Osteocyte (in vitro differentiated cells): ENCODE measurements around the gene GSC2. TPM values are rescaled to one million over a fixed set of nuclear protein-coding genes. Genes with fewer than 3 reads are reported as not detected.

Experiments used
- DNase-seq: peaks from one replicate; pipeline ENCODE4 v3.0.0; 2021; ENCODE audit warnings: mixed read lengths; ENCODE audit not compliant: unreplicated experiment; ENCODE audit errors: extremely low spot score
- H3K27ac Mint-ChIP-seq: one replicate; pipeline ENCODE4 v1.8.0; 2021; ENCODE audit warnings: mild to moderate bottlenecking, mixed read lengths; ENCODE audit not compliant: unreplicated experiment
- H3K27me3 Mint-ChIP-seq: one replicate; pipeline ENCODE4 v1.8.0; 2021; ENCODE audit warnings: mixed read lengths; ENCODE audit not compliant: unreplicated experiment
- H3K36me3 Mint-ChIP-seq: one replicate; pipeline ENCODE4 v1.8.0; 2021; ENCODE audit warnings: mixed read lengths; ENCODE audit not compliant: unreplicated experiment
- H3K4me1 Mint-ChIP-seq: one replicate; pipeline ENCODE4 v1.8.0; 2021; ENCODE audit warnings: mixed read lengths; ENCODE audit not compliant: unreplicated experiment
- H3K4me3 Mint-ChIP-seq: one replicate; pipeline ENCODE4 v1.8.0; 2021; ENCODE audit warnings: mild to moderate bottlenecking, moderate library complexity, mixed read lengths; ENCODE audit not compliant: unreplicated experiment
- H3K9me3 Mint-ChIP-seq: one replicate; pipeline ENCODE4 v1.8.0; 2021; ENCODE audit warnings: mixed read lengths; ENCODE audit not compliant: unreplicated experiment
- CTCF ChIP-seq: fragments of 200-600 bp; sonication (generic); IDR thresholded peaks from 2 replicates; pipeline ENCODE4 v1.5.0; 2021; ENCODE audit warnings: antibody characterized with exemption, mild to moderate bottlenecking, moderate library complexity
- total RNA-seq: library from RNA; stranded (reverse); gene quantifications from 2 replicates; pipeline ENCODE4 v1.2.1, GENCODE V29; 2021

The GSC2 gene
- total RNA-seq, 1 donor from 2014 or later, result not detected

DNA sequence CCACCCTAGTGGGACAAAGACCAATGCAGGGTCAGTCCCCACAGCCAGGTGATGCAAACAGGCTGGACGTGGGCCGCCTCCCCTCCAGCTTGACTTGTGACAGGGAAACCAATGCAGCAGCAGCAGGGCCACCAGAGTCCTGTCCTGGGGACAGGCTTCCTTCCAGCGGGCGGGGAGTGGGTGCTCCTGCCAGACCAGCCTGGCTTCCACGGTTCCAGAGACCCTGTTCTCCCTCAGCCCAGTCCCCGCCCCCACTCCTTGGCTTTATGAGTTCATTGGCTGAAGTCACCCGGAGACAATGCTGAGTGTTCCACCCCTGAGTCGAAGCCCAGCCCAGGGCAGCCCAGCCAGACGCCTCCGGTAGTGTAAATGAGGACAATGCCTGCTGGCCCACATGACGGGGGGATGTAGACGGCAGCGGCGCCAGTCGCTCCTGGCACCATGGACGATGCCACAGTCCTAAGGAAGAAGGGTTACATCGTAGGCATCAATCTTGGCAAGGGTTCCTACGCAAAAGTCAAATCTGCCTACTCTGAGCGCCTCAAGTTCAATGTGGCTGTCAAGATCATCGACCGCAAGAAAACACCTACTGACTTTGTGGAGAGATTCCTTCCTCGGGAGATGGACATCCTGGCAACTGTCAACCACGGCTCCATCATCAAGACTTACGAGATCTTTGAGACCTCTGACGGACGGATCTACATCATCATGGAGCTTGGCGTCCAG lies 19.0 kb downstream of the GSC2 start, which contains the start of gene TSSK2:
Gene TSSK2 (plus strand): TSS at position 350 of the 726 bp plus-strand sequence. CDS start 92 bp downstream, at position 442.
- Mint-ChIP-seq H3K36me3 (peaks cover 22% of the 10 kb centered on the region), H3K27me3 (no peaks in the 10 kb centered on the region), H3K9me3 (no peaks in the 10 kb centered on the region), H3K27ac (no peak within 1 kb of the TSS), H3K4me1 (no peaks in the 10 kb centered on the region), H3K4me3 (no peak within 1 kb of the TSS)
- DNase-seq, result no peak
- no peak for TF ChIP-seq CTCF

DNA sequence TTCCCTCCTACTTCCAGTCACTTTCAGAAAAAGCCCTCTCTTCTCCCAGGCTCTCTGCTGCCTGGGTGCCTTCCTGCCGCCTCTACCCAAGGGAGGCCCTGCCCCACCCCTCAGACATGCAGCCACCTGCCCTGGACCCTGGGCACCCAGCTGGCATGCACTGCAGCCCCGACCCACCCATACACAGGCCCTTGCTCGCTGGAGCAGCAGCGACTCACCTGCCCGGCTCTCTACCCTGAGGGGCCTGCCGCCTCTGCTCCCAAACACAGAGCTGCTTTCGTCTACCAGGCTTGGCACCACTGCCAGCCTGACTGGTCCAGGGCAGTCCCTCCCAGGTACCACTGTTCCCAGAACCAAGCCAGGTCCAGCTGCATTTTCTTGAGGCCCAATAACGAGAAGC lies 20.2 kb downstream of the GSC2 start:
- Mint-ChIP-seq H3K27ac (no peak overlapping the region), H3K36me3 (peaks cover 16% of the 10 kb centered on the region), H3K4me3 (no peak overlapping the region), H3K27me3 (no peaks in the 10 kb centered on the region), H3K9me3 (no peaks in the 10 kb centered on the region), H3K4me1 (no peaks in the 10 kb centered on the region)
- TF ChIP-seq CTCF, result no peak
- no peak for DNase-seq

GRCh38 chr22:19128946-19129727 lies 21.0 kb downstream of the GSC2 start:
- Mint-ChIP-seq H3K27me3 (no peaks in the 10 kb centered on the region), H3K27ac (no peak overlapping the region), H3K9me3 (no peaks in the 10 kb centered on the region), H3K4me3 (no peak overlapping the region), H3K36me3 (peaks cover 13% of the 10 kb centered on the region), H3K4me1 (no peaks in the 10 kb centered on the region)
- no peak for TF ChIP-seq CTCF
- no peak for DNase-seq

- DNase-seq, result no peak
- TF ChIP-seq CTCF, result no peak
- Mint-ChIP-seq H3K4me1 (peaks cover 2% of the 10 kb centered on the region), H3K9me3 (no peaks in the 10 kb centered on the region), H3K36me3 (peaks cover 5% of the 10 kb centered on the region), H3K27me3 (no peaks in the 10 kb centered on the region), H3K27ac (no peak overlapping the region), H3K4me3 (no peak overlapping the region)
Observed at GRCh38 chr22:19128009-19128401, 22.1 kb downstream of the GSC2 start.
